GM12865 (cell line): ENCODE data around the gene SLMAP.
A peak's percentile ranks its signal among the peaks of the same experiment; 100 is the strongest.
"Not testable (repeated sequence)": the region's sequence is repeated elsewhere in the genome, so short reads cannot be mapped to it uniquely, and the experiment has no call there.

Experiments
- DNase-seq: peaks from one replicate; pipeline ENCODE4 v3.0.0; 2010; ENCODE audit warnings: low read depth
- H3K4me3 ChIP-seq: 2 replicates; pipeline ENCODE4 v1.5.1; 2011; ENCODE audit warnings: mild to moderate bottlenecking, low read depth, low read length, control low read depth
- TF ChIP-seq, protein P1 (sequence below): IDR thresholded peaks from 2 replicates; pipeline ENCODE4 v1.5.1; 2011; ENCODE audit warnings: low read length, control low read depth, low read depth, inconsistent platforms; ENCODE audit not compliant: insufficient read depth; ENCODE audit errors: missing control alignments

SLMAP gene

GRCh38 chr3:57855281-57855680 is 99.2 kb downstream of the SLMAP start:
- H3K4me3 ChIP-seq = no peak overlapping the region
- no peak for DNase-seq
- TF ChIP-seq, protein P1, sequence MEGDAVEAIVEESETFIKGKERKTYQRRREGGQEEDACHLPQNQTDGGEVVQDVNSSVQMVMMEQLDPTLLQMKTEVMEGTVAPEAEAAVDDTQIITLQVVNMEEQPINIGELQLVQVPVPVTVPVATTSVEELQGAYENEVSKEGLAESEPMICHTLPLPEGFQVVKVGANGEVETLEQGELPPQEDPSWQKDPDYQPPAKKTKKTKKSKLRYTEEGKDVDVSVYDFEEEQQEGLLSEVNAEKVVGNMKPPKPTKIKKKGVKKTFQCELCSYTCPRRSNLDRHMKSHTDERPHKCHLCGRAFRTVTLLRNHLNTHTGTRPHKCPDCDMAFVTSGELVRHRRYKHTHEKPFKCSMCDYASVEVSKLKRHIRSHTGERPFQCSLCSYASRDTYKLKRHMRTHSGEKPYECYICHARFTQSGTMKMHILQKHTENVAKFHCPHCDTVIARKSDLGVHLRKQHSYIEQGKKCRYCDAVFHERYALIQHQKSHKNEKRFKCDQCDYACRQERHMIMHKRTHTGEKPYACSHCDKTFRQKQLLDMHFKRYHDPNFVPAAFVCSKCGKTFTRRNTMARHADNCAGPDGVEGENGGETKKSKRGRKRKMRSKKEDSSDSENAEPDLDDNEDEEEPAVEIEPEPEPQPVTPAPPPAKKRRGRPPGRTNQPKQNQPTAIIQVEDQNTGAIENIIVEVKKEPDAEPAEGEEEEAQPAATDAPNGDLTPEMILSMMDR = no peak

DNA sequence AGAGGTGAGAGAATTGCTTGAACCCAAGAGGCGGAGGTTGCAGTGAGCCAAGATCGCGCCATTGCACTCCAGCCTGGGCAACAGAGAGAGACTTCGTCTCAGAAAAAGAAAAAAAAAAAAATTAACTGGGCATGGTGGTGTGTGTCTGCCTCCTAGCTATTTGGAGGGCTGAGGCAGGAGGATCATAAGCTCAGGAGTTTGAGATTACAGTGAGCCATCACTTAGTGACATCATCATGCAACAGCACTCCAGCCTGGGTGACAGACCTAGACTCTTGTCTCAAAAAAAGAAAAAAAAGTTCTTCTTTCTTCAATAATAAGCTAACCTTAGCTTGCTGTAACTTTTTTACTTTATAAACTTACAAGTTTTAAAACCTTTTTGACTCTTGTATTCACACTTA is 99.8 kb downstream of the SLMAP start:
- TF ChIP-seq, protein P1 = no peak
- no peak overlapping the region for H3K4me3 ChIP-seq
- DNase-seq = no peak

DNA sequence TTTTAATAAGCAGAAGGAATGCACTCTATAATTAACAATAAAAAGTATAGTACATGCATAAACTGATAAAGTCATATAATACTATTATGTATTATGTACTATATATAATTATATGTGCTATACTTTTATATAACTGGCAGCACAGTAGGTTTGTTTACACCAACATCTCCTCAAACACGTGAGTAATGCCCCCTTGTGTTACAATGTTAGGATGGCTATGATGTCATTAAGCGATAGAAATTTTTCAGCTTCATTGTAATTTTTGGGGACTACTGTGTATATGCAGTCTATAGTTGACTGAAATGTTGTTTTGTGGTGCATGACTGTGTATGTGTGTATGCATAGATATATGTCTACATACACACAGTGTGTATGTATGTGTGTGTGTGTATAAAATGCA is 100.6 kb downstream of the SLMAP start:
- peak; percentile 15 for DNase-seq
- TF ChIP-seq, protein P1 = peak; percentile 16
- no peak overlapping the region for H3K4me3 ChIP-seq

- TF ChIP-seq, protein P1 = no peak
- H3K4me3 ChIP-seq = no peak overlapping the region
- DNase-seq = no peak
Observed at GRCh38 chr3:57862894-57863293, 106.8 kb downstream of the SLMAP start.

- DNase-seq = no peak
- no peak overlapping the region for H3K4me3 ChIP-seq
Observed at GRCh38 chr3:57863380-57863779, 107.3 kb downstream of the SLMAP start.

DNA sequence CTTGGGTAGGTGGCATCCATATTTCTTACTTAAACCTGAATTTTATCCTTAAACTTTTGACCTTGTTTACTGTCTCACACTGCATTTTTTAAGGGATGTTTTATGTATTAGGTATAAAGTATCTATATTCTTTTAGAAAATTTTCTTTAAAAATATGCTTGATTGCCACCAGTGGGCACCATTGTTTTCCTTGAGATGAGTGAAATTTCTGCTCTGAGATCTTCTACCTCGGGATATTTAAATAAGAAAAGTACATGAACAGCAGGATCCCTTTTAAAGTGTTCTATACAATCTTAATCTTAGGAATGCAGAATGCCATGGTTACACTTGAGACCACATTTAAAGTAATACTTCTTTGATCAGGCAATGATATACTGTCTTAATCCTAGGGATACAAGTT is 108.7 kb downstream of the SLMAP start:
- TF ChIP-seq, protein P1 = no peak
- no peak for DNase-seq

More at GRCh38 chr3:57863380-57863779, 107.3 kb downstream of the SLMAP start:
- TF ChIP-seq, protein P1 = no peak

GRCh38 chr3:57869110-57869509 is 113.0 kb downstream of the SLMAP start:
- not testable (repeated sequence) for H3K4me3 ChIP-seq, DNase-seq

More for the DNA sequence above, 108.7 kb downstream of the SLMAP start:
- H3K4me3 ChIP-seq = no peak overlapping the region
